ENCODE measurements around the gene GDA. TPM values are rescaled to one million over a fixed set of nuclear protein-coding genes. Genes with fewer than 3 reads are reported as not detected.

The GDA gene
- total and polyA plus RNA-seq, 2 of the 8 experiments (the other 6 are each of a cell fraction or from before 2014, with no cell fraction given): 0.35 to 3.0 TPM

GRCh38 chr9:72300873-72301272 lies 151.6 kb downstream of the GDA start:
- H4K8ac ChIP-seq (ENCODE audit: extremely low read depth, insufficient read depth, low read length): no peak overlapping the region
- DNase-seq (ENCODE audit: low read depth in 1 of 2, low spot score in 2 of 2): no peak
- no peaks in the 10 kb centered on the region for H3K36me3 ChIP-seq (ENCODE audit: control insufficient read depth in 2 of 4, insufficient read depth in 4 of 4, low read length in 3 of 4)
- no peaks in the 10 kb centered on the region for H3K27me3 ChIP-seq (replicated peaks in 1 of 4; ENCODE audit: control insufficient read depth in 3 of 4, extremely low read depth in 1 of 4, insufficient read depth in 3 of 4, low read length in 3 of 4)
- H3K56ac ChIP-seq (replicated peaks; ENCODE audit: insufficient read length, low read depth, low read length): no peak overlapping the region
- no peak overlapping the region for H2AFZ ChIP-seq (ENCODE audit: low read length)
- H3K23me2 ChIP-seq (ENCODE audit: low read depth, low read length): no peaks in the 10 kb centered on the region
- no peak overlapping the region for H2BK120ac ChIP-seq (replicated peaks; ENCODE audit: low read depth, low read length)
- H3K4me3 ChIP-seq (ENCODE audit: extremely low read depth in 1 of 4, insufficient read depth in 2 of 4, low read depth in 3 of 4, low read length in 4 of 4): no peak overlapping the region
- no peaks in the 10 kb centered on the region for H3K79me1 ChIP-seq (ENCODE audit: low read depth, low read length)
- 92% methylated on average over 4 of the region's 4 CpGs; no CpG with 5 or more reads in 1 of the 2 experiments for WGBS, 2 experiments (ENCODE audit: extremely low coverage in 1 of 2, insufficient coverage in 1 of 2, insufficient read length in 1 of 2, insufficient replicate concordance in 2 of 2, low coverage in 1 of 2, low lambda C conversion rate in 2 of 2, missing lambda C conversion rate in 1 of 2)
- H4K5ac ChIP-seq (ENCODE audit: insufficient read length, low read depth, low read length): no peak overlapping the region
- no peak overlapping the region for H2BK5ac ChIP-seq (ENCODE audit: low read depth, low read length)
- peaks cover 0 to 2% (median 0%) of the 10 kb centered on the region in 4 experiments; a peak in 1 of 7 replicates for H3K4me1 ChIP-seq (replicated peaks in 1 of 4; ENCODE audit: control insufficient read depth in 3 of 4, insufficient read depth in 4 of 4, low read length in 3 of 4)
- no peak overlapping the region for H3K14ac ChIP-seq (ENCODE audit: insufficient read length)
- no peak overlapping the region for H3K4ac ChIP-seq (replicated peaks; ENCODE audit: insufficient read length, low read depth, low read length)
- ChIA-PET CTCF (ENCODE audit: partially characterized antibody) (interaction anchor here (0.6 to 1.0 kb wide), 2 partner anchors 8 to 20 kb away, joined by 3 read pairs; no protein-coding TSS in a partner anchor), POLR2A (ENCODE audit: partially characterized antibody) (interaction anchor here (1.2 kb wide), 1 partner anchor 64 kb away, joined by 4 read pairs; the partner anchor contains the start of gene ZFAND5)
- H4K91ac ChIP-seq (replicated peaks; ENCODE audit: insufficient read length, low read length): no peak overlapping the region
- no peak overlapping the region for H2AK5ac ChIP-seq (ENCODE audit: low read depth, low read length)
- no peak overlapping the region for H2BK12ac ChIP-seq (ENCODE audit: low read depth, low read length)
- no peak overlapping the region for H3K4me2 ChIP-seq (ENCODE audit: insufficient read depth in 1 of 2, low read depth in 2 of 2, low read length in 2 of 2)
- no peak overlapping the region for H3K23ac ChIP-seq (ENCODE audit: insufficient read length)
- H4K20me1 ChIP-seq (replicated peaks in 1 of 2; ENCODE audit: control insufficient read depth in 1 of 2, insufficient read depth in 2 of 2, low read length in 2 of 2): no peaks in the 10 kb centered on the region
- H3K79me2 ChIP-seq (ENCODE audit: control insufficient read depth in 1 of 2, insufficient read depth in 2 of 2, low read length in 2 of 2): no peaks in the 10 kb centered on the region
- no peaks in the 10 kb centered on the region for H3K9me3 ChIP-seq (ENCODE audit: insufficient read depth in 2 of 2, low read depth in 1 of 2, low read length in 1 of 2)
- no peak overlapping the region for H3K18ac ChIP-seq (ENCODE audit: extremely low read depth, low read length)
- H2BK20ac ChIP-seq (ENCODE audit: low read length): no peak overlapping the region
- no peak overlapping the region for H3K27ac ChIP-seq (ENCODE audit: low read depth, low read length)
- H2BK15ac ChIP-seq (ENCODE audit: low read length): no peak overlapping the region
- no peak for FAIRE-seq
- H3K9ac ChIP-seq (replicated peaks in 1 of 4; ENCODE audit: extremely low read depth in 1 of 4, low read depth in 3 of 4, low read length in 3 of 4): no peak overlapping the region
- no peak for TF ChIP-seq KDM4A (IDR thresholded peaks at IDR 0.05; ENCODE audit: low read depth, low read length, severe bottlenecking)
- no peak for TF ChIP-seq SUZ12 (IDR thresholded peaks at IDR 0.05; ENCODE audit: low read length)
- TF ChIP-seq POU5F1 (IDR thresholded peaks at IDR 0.05; ENCODE audit: low read depth, low read length): no peak
- no peak for TF ChIP-seq PHF8 (conservative IDR thresholded peaks at IDR 0.05; ENCODE audit: low read depth, low read length)
- TF ChIP-seq FOSL1 (IDR thresholded peaks at IDR 0.05; ENCODE audit: insufficient read depth, low read depth, low read length): no peak
- TF ChIP-seq GTF2F1 (IDR thresholded peaks at IDR 0.05; ENCODE audit: borderline replicate concordance, low read depth, low read length): no peak
- TF ChIP-seq E2F6 (IDR thresholded peaks at IDR 0.05): no peak
- no peak for TF ChIP-seq TEAD4 (IDR thresholded peaks at IDR 0.05; ENCODE audit: low read depth, low read length)
- TF ChIP-seq CBX5 (IDR thresholded peaks at IDR 0.05; ENCODE audit: low read depth, low read length): no peak
- TF ChIP-seq RNF2 (IDR thresholded peaks at IDR 0.05; ENCODE audit: borderline replicate concordance, low read depth, low read length, missing control alignments, poor library complexity, severe bottlenecking): no peak
- TF ChIP-seq CEBPB (IDR thresholded peaks at IDR 0.05; ENCODE audit: low read depth, low read length): no peak
- no peak for TF ChIP-seq TAF7 (optimal IDR thresholded peaks at IDR 0.05; ENCODE audit: borderline replicate concordance, low read depth, low read length)
